SU-DHL-6 (cell line): Measurements from ENCODE around the gene POU3F2.

ENCODE experiments used
- H2AFZ ChIP-seq: fragments of 200-600 bp; sonication (generic); 2 replicates; pipeline ENCODE4 v1.6.1; 2014; ENCODE audit warnings: low read depth, mild to moderate bottlenecking, moderate library complexity, mixed read lengths, antibody characterized with exemption, low read length; ENCODE audit not compliant: severe bottlenecking
- H3F3A ChIP-seq: fragments of 200-600 bp; shearing (Covaris generic); 2 replicates; pipeline ENCODE4 v1.6.0; 2016; ENCODE audit warnings: antibody characterized with exemption, mild to moderate bottlenecking; ENCODE audit not compliant: insufficient read depth
- H3K27ac ChIP-seq: fragments of 200-600 bp; sonication (generic); 2 replicates; pipeline ENCODE4 v1.5.1; 2016; ENCODE audit warnings: low read depth, mild to moderate bottlenecking, low read length, moderate library complexity, mixed read lengths
- H3K27me3 ChIP-seq: fragments of 200-600 bp; sonication (generic), shearing (Covaris generic); 2 replicates; pipeline ENCODE4 v1.6.0; 2014; ENCODE audit warnings: mild to moderate bottlenecking, low read length
- H3K36me3 ChIP-seq: fragments of 200-600 bp; sonication (generic); 2 replicates; pipeline ENCODE4 v1.6.1; 2014; ENCODE audit warnings: mild to moderate bottlenecking, low read length, mixed read lengths
- H3K4me2 ChIP-seq: fragments of 300-600, 200-600 bp; shearing (Covaris generic), sonication (generic); 2 replicates; pipeline ENCODE4 v1.6.0; 2014; ENCODE audit warnings: low read length, low read depth, mild to moderate bottlenecking; ENCODE audit not compliant: poor library complexity, severe bottlenecking
- H3K4me3 ChIP-seq: fragments of 200-600 bp; sonication (generic); 2 replicates; pipeline ENCODE4 v1.5.1; 2014; ENCODE audit warnings: antibody characterized with exemption, low read length, mild to moderate bottlenecking, mixed read lengths; ENCODE audit not compliant: insufficient read depth, poor library complexity, severe bottlenecking
- H3K79me2 ChIP-seq: fragments of 200-600 bp; sonication (generic); 2 replicates; pipeline ENCODE4 v1.6.1; 2014; ENCODE audit warnings: mild to moderate bottlenecking, low read length, moderate library complexity; ENCODE audit not compliant: insufficient read depth
- H3K9ac ChIP-seq: fragments of 200-600 bp; sonication (generic); 2 replicates; pipeline ENCODE4 v1.7.0; 2014; ENCODE audit warnings: mild to moderate bottlenecking, low read length
- H3K9me2 ChIP-seq: fragments of 200-600 bp; sonication (generic); replicated peaks from 2 replicates; pipeline ENCODE4 v1.6.1; 2014; ENCODE audit warnings: low read length; ENCODE audit not compliant: insufficient read depth
- H3K9me3 ChIP-seq: fragments of 200-600 bp; sonication (generic); 2 replicates; pipeline ENCODE4 v1.6.1; 2014; ENCODE audit warnings: low read length, mixed read lengths; ENCODE audit not compliant: insufficient read depth
- H4K20me1 ChIP-seq: fragments of 200-600 bp; sonication (generic); 2 replicates; pipeline ENCODE4 v1.6.1; 2014; ENCODE audit warnings: low read depth, mild to moderate bottlenecking, antibody characterized with exemption, low read length, moderate library complexity, mixed read lengths
- EZH2phosphoT487 ChIP-seq: fragments of 200-600 bp; sonication (generic), shearing (Covaris generic); conservative IDR thresholded peaks from 2 replicates; pipeline ENCODE4 v1.6.1; 2018; ENCODE audit warnings: mild to moderate bottlenecking, antibody characterized with exemption, low read length, moderate library complexity, mixed read lengths
- TF ChIP-seq, protein P1 (sequence below): fragments of 200-600 bp; sonication (generic); IDR thresholded peaks from one replicate; pipeline ENCODE4 v1.5.1; 2017; ENCODE audit warnings: antibody characterized with exemption, mild to moderate bottlenecking, low read length, moderate library complexity; ENCODE audit not compliant: insufficient read depth, poor library complexity, severe bottlenecking

Gene POU3F2

GRCh38 chr6:98808541-98809210, 25.7 kb upstream of the POU3F2 start:
- Histone ChIP-seq H3K9me2 (no peaks in the 10 kb centered on the region), H3K36me3 (no peaks in the 10 kb centered on the region), H3K4me2 (no peak overlapping the region), H3K4me3 (no peak overlapping the region), H3F3A (no peaks in the 10 kb centered on the region), H3K9ac (no peak overlapping the region), H2AFZ (no peak overlapping the region), H3K9me3 (no peaks in the 10 kb centered on the region), H3K27ac (no peak overlapping the region), H3K27me3 (no peaks in the 10 kb centered on the region), H4K20me1 (no peaks in the 10 kb centered on the region), H3K79me2 (no peaks in the 10 kb centered on the region)
- TF ChIP-seq EZH2phosphoT487, result no peak
- TF ChIP-seq, protein P1, sequence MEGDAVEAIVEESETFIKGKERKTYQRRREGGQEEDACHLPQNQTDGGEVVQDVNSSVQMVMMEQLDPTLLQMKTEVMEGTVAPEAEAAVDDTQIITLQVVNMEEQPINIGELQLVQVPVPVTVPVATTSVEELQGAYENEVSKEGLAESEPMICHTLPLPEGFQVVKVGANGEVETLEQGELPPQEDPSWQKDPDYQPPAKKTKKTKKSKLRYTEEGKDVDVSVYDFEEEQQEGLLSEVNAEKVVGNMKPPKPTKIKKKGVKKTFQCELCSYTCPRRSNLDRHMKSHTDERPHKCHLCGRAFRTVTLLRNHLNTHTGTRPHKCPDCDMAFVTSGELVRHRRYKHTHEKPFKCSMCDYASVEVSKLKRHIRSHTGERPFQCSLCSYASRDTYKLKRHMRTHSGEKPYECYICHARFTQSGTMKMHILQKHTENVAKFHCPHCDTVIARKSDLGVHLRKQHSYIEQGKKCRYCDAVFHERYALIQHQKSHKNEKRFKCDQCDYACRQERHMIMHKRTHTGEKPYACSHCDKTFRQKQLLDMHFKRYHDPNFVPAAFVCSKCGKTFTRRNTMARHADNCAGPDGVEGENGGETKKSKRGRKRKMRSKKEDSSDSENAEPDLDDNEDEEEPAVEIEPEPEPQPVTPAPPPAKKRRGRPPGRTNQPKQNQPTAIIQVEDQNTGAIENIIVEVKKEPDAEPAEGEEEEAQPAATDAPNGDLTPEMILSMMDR, result no peak

- TF ChIP-seq EZH2phosphoT487, result no peak
- TF ChIP-seq, protein P1, result no peak
- Histone ChIP-seq H3K9me3 (no peaks in the 10 kb centered on the region), H2AFZ (no peak overlapping the region), H3K4me2 (no peak overlapping the region), H3K27me3 (no peaks in the 10 kb centered on the region), H3K9me2 (no peaks in the 10 kb centered on the region), H4K20me1 (no peaks in the 10 kb centered on the region), H3K79me2 (no peaks in the 10 kb centered on the region), H3K36me3 (no peaks in the 10 kb centered on the region), H3K9ac (no peak overlapping the region), H3K4me3 (no peak overlapping the region), H3F3A (no peaks in the 10 kb centered on the region), H3K27ac (no peak overlapping the region)
These were observed 22.2 kb upstream of the POU3F2 start for GRCh38 chr6:98812220-98812619.

DNA sequence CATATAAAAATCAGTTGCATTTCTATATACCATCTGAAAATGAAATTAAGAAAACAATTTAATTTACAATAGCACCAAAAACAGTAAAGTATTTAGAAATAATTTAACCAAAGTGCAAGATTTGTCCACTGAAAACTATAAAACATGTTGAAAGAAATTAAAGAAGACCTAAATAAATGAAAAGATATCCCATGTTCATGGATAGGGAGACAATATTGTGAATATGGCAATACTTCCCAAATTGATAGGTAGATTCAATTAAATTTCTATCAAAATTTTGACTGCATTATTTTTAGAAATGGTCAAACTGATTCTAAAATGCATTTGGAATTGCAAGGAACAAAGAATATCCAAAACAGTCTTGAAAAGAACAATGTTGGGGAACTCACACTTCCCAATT, 17.6 kb upstream of the POU3F2 start:
- TF ChIP-seq, protein P1, result no peak
- TF ChIP-seq EZH2phosphoT487, result no peak

More for the DNA sequence above, 17.6 kb upstream of the POU3F2 start:
- Histone ChIP-seq H3K9ac (no peak overlapping the region), H3K9me3 (no peaks in the 10 kb centered on the region), H3K27ac (no peak overlapping the region), H3F3A (no peaks in the 10 kb centered on the region), H3K9me2 (no peaks in the 10 kb centered on the region), H3K79me2 (no peaks in the 10 kb centered on the region), H3K36me3 (no peaks in the 10 kb centered on the region), H3K4me2 (no peak overlapping the region), H3K27me3 (no peaks in the 10 kb centered on the region), H2AFZ (no peak overlapping the region), H3K4me3 (no peak overlapping the region), H4K20me1 (no peaks in the 10 kb centered on the region)
